Liver (tissue), 3 donors: ENCODE results near the gene ERICH4.

Experiments
- ATF3 ChIP-seq: IDR thresholded peaks from 2 replicates; pipeline ENCODE4 v1.6.1; 2016; ENCODE audit warnings: antibody characterized with exemption
- EGR1 ChIP-seq, 2 donors: IDR thresholded peaks; 2 replicates each; pipeline ENCODE4 v1.6.1; 2016 to 2018; ENCODE audit warnings: antibody characterized with exemption in 2 of 2, low read depth in 2 of 2
- FOXA1 ChIP-seq: IDR thresholded peaks from 2 replicates; pipeline ENCODE4 v1.6.1; 2016; ENCODE audit warnings: antibody characterized with exemption
- GABPA ChIP-seq, 2 donors: IDR thresholded peaks in 1 of 2; conservative IDR thresholded peaks in 1 of 2; 2 replicates each; pipeline ENCODE4 v1.6.1; 2016; ENCODE audit warnings: antibody characterized with exemption in 2 of 2, mild to moderate bottlenecking in 1 of 2, moderate library complexity in 1 of 2
- JUND ChIP-seq, 2 donors: IDR thresholded peaks; 2 replicates each; pipeline ENCODE4 v1.6.1; 2016; ENCODE audit warnings: antibody characterized with exemption in 2 of 2
- REST ChIP-seq: IDR thresholded peaks from 2 replicates; pipeline ENCODE4 v1.6.1; 2016; ENCODE audit warnings: antibody characterized with exemption, mild to moderate bottlenecking
- SP1 ChIP-seq: IDR thresholded peaks from 2 replicates; pipeline ENCODE4 v1.6.1; 2018; ENCODE audit warnings: antibody characterized with exemption, mild to moderate bottlenecking
- YY1 ChIP-seq: IDR thresholded peaks from 2 replicates; pipeline ENCODE4 v1.6.1; 2016; ENCODE audit warnings: antibody characterized with exemption, mild to moderate bottlenecking
- TF ChIP-seq, protein P1 (sequence below): fragments of 150-350 bp; IDR thresholded peaks from 2 replicates; pipeline ENCODE4 v1.5.1; 2017; ENCODE audit warnings: improper control_type of control experiment, low read depth, low read length; ENCODE audit not compliant: missing input control
- donor health status: healthy.
- donor health status: healthy.

GRCh38 chr19:41476583-41476982 lies 33.6 kb downstream of the ERICH4 start:
- TF ChIP-seq REST (no peak), GABPA (IDR thresholded peaks at IDR 0.05 in 1 of 2, conservative IDR thresholded peaks at IDR 0.05 in 1 of 2) (no peak), EGR1 (IDR thresholded peaks at IDR 0.05; ENCODE audit: low read depth in 2 of 2) (no peak), JUND (IDR thresholded peaks at IDR 0.05) (no peak), ATF3 (no peak), SP1 (no peak), FOXA1 (no peak), YY1 (no peak)
- TF ChIP-seq, protein P1, sequence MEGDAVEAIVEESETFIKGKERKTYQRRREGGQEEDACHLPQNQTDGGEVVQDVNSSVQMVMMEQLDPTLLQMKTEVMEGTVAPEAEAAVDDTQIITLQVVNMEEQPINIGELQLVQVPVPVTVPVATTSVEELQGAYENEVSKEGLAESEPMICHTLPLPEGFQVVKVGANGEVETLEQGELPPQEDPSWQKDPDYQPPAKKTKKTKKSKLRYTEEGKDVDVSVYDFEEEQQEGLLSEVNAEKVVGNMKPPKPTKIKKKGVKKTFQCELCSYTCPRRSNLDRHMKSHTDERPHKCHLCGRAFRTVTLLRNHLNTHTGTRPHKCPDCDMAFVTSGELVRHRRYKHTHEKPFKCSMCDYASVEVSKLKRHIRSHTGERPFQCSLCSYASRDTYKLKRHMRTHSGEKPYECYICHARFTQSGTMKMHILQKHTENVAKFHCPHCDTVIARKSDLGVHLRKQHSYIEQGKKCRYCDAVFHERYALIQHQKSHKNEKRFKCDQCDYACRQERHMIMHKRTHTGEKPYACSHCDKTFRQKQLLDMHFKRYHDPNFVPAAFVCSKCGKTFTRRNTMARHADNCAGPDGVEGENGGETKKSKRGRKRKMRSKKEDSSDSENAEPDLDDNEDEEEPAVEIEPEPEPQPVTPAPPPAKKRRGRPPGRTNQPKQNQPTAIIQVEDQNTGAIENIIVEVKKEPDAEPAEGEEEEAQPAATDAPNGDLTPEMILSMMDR, result no peak
